ENCODE measurements around the gene PTGDR2.

Gene PTGDR2

GRCh38 chr11:60874421-60875365 lies 18.9 kb upstream of the PTGDR2 start:
- no peak for DNase-seq

GRCh38 chr11:60873533-60873932 lies 17.8 kb upstream of the PTGDR2 start:
- no peak for DNase-seq

GRCh38 chr11:60872961-60873524 lies 17.3 kb upstream of the PTGDR2 start:
- no peak for DNase-seq

GRCh38 chr11:60872124-60872960 lies 16.6 kb upstream of the PTGDR2 start:
- no peak for DNase-seq

DNA sequence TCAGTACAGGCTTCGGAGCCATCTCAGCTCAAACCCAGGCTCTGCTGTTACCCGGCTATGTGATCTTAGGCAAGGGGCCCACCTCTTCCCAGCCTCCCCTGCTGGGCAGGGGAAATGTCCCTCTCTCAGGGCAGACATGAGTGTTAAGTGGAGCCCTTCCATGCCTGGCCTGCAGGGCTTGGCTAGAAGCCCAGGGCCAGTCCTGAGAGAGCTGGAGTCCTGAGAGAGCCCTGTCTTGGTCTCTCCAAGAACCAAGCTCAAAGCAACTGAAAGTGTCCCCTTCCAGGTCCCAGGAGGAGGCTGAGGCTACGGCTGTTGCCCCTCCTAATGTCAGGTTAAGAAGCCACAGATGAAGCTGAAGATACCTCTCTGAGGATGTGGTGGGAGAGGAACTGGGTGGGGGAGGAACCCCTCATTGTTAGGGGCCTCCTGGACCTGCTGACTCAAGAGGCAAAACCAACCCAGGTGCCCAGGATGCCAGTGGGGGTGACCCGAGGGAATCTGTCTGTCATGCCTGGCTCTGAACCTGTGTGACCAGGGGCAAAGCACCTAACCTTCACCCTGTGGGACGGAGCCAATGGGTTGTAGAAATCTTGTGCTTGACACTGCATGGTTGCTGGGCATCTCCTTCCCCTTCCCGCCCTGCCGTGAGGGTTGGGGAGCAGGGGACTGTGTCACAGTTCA lies 15.8 kb upstream of the PTGDR2 start:
- no peak for DNase-seq

GRCh38 chr11:60870733-60871377 lies 15.1 kb upstream of the PTGDR2 start:
- DNase-seq, result no peak

DNA sequence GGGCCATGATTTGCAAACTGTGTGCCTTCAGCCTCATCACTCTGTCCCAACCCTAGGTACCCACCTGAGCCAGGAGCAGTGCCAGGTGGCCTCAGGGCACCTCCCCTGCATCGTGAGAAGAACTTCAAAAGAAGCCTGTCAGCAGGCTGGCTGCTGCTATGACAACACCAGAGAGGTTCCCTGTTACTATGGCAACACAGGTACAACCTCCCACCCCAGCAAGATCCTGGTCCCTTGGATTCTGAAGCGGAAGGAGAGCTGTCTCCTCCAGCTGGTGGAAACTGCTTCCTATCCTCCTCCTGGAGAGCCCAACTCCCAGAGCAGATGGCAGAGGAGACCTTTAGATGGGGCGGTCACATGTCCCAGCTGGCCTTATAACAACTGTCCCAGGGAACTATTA lies 14.5 kb upstream of the PTGDR2 start:
- no peak for DNase-seq

GRCh38 chr11:60869451-60869825 lies 13.7 kb upstream of the PTGDR2 start:
- no peak for DNase-seq

- no peak for DNase-seq
Observed at GRCh38 chr11:60868682-60869450, 13.1 kb upstream of the PTGDR2 start.

- DNase-seq, result no peak
Observed at GRCh38 chr11:60867871-60868681, 12.3 kb upstream of the PTGDR2 start.

GRCh38 chr11:60866911-60867870 lies 11.4 kb upstream of the PTGDR2 start, which contains the start of gene ZP1:
ZP1 (plus strand) TSS chr11:60867542; CDS start chr11:60867562, 20 bp downstream.
- DNase-seq, result no peak

DNA sequence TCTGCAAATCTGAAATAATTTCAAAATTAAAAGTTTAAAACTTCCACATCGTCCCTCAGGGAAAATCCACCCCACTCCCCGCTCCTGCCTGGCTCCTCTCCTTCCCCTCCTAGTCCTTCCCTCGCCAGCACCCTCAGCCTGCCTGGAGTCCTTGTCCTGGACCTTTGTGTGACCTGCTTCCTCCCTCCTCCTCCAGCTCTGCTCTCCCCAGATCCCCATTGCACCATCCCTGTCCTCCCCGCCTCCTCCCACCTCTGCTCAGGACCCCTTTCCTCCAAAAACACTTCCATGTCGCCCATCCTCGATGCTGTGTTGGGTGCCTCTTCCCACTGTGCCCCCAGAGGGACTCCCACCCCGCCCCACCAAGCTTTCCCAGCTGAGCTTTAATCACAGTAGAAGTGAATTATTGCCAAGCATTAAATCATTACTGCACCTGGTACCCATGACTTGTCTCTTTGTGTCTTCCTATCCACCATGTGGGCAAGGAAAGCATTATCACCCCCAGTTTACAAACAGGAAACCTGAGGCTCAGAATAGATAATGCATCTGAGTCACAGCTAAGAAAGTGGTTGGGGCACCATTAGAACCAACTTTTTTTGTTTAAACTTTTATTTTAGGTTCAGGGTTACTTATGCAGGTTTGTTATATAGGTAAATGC lies 9.2 kb upstream of the PTGDR2 start:
- DNase-seq, result no peak

DNA sequence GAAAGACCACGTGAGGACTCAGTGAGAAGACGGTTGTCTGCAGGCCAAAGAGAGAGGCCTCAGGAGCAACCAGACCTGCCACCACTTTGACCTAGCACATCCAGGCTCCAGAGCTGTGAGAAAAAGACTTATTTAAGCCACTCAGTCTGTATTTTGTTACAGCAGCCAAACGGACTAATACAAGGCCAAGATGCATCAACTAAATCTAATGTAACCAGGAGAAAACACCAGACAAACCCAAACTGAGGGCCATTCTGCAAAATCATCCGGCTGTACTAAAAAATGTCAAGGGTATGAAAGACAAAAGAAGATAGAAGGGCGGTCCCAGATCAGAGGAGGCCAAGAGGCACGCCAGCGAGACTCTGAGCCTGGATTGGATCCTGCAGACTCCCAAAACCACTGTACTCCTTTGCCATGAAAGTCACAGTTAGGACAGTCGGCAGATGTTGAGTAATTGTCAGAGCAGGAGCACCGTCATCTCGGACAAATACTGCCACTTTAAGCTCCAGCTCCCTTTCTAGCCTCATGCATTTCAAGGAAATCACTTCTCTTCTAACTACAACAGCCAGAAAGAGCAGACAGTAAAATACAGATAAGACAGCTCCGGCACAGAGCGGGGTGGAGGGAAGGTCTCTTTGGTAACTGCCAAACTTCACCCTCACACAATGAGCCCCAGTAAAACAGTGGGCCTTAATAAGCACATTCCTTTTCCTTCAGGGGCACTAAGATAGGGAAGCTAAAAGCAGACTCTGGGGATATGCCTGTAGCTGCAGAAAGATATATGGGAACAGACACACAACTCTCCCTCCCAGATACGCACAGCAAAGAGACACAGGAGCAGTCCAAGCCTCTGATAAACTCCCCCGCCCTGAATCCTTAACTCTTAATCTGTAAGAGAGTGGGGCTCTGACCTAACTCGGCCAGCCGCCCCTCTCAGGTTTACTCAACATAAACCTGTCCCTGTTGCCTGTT lies 8.1 kb upstream of the PTGDR2 start:
- no peak for DNase-seq

GRCh38 chr11:60862171-60862570 lies 6.4 kb upstream of the PTGDR2 start:
- no peak for DNase-seq

- no peak for DNase-seq
Observed at GRCh38 chr11:60860943-60861342, 5.2 kb upstream of the PTGDR2 start.

DNA sequence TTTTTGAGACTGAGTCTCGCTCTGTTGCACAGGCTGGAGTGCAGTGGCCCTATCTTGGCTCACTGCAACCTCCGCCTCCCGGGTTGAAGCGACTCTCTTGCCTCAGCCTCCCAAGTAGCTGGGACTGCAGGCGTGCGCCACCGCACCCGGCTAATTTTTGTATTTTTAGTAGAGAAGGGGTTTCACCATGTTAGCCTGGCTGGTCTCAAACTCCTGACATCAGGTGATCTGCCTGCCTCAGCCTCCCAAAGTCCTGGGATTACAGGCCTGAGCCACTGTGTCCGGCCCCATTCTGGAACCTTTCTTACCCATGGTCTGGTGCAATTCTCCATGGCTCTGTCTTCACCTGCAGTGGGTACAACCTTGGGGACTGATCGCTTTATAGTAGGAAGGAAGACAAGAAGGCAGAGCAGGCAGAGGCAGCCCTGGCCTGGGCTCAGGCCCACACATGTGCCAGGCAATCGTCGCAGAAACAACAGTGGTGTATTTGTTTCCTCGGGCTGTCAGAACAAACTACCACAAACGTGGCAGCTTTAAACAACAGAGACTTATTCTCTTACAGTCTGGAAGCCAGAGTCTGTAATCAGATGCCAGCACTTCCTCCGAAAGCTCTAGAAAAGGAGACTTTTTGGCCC lies 4.0 kb upstream of the PTGDR2 start:
- no peak for DNase-seq

Data from stimulated activated CD4-positive, alpha-beta T cell treated with anti-CD3 and anti-CD28 coated beads, Interleukin-4, amount 100 ng/mL, for 4 hours (primary cell).